Islet precursor cell (in vitro differentiated cells): ENCODE results near the gene MYB.

Source experiments
- DNase-seq: peaks from one replicate; pipeline ENCODE4 v3.0.0-alpha.2; 2018

Gene MYB

DNA sequence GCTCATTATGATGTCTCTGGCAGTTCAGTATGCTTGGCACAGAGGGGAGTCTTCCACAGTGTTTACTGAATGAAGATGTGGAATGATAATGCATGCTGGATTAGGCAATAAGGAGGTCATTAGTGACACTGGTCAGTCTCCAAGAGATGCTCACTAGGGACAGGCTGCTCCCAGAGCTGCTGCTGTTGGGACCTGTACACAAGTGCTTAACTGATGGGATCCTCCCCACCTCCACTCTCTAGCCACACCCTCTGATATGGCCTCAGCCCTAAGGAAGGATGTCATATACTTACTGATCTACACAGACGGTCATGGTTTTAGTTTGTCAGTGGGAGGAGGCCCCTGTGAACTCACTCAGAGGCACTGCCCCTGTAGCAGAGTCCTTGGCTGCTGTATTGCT, 73.4 kb downstream of the MYB start:
- DNase-seq: no peak

DNA sequence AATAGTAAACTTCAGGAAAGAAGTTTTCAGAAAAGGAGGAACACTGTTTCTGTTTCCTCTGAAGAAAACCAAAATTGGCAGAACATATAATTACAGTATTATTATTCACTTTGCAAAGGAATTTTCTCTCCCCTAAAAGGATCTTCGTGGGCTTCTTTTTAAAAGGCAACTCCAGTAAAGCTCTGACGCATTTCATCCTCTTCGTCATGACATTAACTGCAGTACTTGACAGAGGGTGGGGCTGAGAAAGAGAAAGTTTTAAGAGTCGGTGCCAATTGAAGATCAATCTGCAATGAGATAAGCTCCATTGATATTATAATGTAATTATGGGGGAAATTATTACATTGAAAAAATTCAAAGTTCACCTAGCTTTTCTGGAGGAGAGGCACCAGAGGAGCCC, 75.8 kb downstream of the MYB start:
- DNase-seq: no peak

DNA sequence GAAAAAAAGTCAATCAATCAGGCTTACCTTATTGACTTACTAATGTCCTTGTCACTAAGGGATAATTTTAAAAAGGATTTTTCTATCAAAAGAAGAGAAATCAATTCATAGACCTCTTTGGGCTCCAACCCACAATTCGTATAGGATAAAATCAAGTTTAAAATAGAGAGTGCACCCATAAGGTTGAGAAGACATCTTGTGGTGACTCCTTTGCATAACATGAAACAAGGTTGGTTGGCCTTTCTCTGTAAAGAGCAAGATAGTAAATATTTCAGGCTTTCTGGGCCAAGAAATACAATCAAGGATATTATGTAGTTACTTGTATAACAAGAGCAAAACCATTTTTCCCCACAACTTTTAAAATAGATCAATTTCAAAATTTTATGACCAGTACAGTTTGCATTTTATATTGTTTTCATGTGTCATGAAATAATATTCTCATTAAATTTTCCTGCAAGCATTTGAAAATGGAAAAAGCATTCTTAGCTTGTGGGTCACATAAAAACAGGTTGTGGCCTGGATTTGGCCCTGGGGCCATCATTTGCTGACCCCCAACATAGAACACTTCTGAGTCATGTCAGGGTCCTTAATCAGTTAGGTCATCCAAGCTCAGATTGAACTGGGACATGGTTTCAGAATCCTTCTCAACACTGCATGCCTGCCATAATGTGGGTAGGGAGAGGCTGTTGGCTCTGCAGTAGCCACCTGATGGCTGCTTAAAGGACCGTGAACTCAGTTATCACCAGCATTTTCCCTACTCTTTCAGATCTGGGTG, 76.7 kb downstream of the MYB start:
- no peak for DNase-seq

DNA sequence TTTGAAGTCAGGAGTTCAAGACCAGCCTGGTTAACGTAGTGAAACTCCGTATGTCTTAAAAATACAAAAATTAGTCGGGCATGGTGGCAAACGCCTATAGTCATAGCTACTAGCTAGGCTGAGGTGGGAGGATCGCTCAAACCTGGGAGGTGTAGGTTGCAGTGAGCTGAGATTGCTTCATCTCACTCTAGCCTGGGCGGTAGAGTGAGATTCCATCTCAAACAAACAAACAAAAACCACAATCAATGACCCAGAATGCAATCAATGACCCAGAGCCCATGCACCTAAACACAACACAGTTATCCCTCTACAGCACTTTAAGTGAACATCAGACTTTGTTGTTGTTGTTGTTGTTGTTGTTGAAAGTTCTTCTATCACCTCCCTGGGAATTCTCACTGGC, 77.9 kb downstream of the MYB start:
- DNase-seq: no peak

DNA sequence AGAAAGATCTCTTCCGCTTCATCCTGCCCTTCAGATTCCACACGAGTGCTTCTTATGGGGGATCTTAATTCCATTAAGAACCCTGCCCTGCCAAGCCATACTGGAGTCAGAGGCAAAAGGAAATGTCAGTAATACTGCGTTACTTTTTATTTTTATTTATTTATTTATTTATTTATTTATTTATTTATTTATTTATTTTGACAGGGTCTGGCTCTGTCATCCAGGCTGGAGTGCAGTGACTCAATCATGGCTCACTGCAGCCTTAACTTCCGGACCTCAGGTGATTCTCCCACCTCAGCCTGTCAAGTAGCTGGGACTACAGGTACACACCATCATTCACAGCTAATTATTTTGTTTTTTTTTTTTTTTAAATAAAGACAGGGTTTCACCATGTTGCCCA, 79.5 kb downstream of the MYB start:
- no peak for DNase-seq

DNA sequence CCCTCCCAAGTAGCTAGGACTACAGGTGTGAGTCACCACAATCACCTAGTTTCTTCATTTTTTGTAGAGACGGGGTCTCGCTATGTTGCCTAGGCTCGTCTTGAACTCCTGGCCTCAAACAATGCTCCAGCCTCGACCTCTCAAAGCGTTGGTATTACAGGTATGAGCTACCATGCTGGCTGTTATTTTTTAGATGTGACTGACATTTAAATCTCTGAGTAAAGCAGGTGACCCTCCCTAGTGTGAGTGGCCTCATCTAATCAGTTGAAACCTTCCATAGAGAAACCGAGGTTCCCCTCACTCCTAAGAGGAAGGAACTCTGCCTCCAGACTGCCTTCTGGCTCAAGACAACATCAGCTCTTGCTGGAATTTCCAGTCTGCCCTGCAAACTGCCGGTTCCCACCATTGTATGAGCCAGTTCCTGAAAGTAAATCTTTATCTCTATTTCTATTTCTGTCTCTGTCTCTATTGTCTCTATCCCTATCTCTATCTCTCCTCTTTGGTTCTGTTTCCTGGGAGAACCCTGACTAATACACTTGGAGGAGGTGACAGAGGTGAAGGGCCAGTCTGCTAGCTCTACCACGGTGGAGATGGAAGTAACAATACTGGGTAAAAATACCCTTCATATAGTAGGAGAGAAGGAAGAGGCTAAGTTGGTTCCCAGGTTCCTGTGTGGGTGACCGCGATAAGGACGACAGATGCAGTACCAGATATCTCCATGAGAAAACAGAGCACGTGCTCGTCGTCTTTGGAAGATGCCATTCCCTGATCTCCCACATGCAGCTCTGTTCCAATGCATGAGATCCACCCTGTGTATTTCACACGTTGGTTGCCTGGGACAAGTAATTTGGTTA, 81.0 kb downstream of the MYB start:
- DNase-seq: no peak

DNA sequence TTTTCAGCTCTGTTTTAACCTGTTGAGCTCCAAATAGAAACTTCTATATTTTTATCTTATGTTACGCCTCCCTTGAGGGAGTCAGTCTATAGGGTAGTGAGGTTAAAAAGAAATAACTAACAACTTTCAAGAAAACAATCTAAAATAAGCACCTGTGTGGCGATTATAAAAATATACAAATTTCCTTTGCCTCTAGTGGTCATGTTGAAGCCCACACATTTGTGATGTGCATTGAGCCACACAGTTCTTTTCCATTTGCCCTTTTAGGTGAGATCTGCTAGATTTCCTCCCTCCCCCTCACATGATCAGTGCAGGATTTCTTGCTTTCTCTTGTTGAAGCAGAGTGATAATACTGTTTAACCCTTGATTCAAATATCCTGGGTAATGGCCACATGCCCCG, 84.2 kb downstream of the MYB start:
- DNase-seq: no peak

DNA sequence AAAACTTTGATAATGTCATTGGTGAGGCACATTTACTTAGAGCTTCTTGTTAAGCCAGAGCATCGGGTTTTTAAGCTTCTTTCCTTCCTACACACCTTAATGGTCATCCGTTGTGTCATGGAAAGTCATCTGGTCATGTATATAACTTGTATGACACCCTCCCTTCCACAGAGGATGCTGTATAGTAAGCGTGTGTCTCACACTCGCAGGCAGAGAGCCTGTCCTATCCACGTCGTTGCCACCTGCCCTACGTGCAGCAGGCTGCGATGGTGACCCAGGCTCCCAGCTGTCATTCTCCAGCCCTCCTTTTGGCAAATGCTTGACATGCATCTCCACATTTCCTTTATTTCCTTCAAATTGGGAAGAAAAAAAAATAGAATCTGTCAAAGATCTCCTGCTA, 85.6 kb downstream of the MYB start:
- no peak for DNase-seq

DNA sequence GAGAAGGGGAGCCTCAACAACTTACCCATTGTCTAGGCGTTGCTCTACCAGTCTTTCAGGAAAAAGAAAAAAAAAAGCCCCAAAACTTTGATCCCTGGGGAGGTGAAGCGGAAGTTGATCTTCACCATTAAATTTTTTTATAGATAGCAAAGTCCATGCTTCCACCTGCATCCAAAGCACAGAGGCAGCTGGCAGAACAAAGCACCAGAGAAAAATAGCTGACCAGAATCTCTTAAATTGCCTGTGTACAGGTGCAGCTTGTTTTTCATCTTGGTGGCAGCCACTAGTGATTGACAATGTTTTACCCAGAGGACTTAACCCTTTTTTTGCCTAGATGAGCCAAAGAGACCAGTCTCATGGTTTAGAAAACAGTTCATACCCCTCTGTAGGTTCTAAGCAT, 86.0 kb downstream of the MYB start:
- no peak for DNase-seq

DNA sequence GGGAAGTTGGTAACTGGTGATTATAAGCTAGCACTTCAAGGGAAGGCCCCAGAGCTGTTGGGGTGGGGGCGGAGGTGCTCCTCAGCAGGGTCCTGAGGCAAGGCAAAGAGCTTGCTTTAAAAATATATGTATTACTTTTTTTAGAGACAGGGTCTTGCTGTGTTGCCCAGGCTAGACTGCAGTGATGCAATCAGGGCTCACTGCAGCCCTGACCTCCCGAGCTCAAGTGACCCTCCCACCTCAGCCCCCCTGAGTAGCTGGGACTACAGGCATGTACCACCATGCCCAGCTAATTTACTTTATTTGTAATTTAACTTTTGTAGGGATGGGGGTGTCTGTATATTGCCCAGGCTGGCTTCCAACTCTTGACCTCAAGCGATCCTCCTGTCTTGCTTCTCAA, 87.2 kb downstream of the MYB start:
- DNase-seq: no peak

DNA sequence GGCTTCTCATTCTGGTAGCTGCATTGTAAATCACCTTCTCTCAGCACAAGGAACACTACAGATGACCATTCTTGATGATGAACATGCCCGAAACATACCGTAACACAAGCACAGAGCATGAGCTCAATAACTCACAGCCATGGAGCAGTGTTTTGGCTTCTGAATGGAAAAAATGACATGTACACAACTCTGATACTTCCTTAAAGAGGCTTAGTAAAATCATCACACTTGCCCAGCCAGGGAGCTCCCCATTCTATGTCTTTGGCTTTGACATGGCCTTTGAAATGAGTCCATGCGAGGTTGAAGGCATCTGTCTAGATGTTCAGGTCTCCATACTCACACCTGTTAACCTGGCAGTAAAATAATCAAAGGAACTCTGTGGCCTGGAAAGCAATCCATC, 87.6 kb downstream of the MYB start:
- no peak for DNase-seq
